ENCODE results near the gene DCAF15.
"Not testable (repeated sequence)": the region's sequence is repeated elsewhere in the genome, so short reads cannot be mapped to it uniquely, and the experiment has no call there.

The DCAF15 gene, protein sequence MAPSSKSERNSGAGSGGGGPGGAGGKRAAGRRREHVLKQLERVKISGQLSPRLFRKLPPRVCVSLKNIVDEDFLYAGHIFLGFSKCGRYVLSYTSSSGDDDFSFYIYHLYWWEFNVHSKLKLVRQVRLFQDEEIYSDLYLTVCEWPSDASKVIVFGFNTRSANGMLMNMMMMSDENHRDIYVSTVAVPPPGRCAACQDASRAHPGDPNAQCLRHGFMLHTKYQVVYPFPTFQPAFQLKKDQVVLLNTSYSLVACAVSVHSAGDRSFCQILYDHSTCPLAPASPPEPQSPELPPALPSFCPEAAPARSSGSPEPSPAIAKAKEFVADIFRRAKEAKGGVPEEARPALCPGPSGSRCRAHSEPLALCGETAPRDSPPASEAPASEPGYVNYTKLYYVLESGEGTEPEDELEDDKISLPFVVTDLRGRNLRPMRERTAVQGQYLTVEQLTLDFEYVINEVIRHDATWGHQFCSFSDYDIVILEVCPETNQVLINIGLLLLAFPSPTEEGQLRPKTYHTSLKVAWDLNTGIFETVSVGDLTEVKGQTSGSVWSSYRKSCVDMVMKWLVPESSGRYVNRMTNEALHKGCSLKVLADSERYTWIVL

DNA sequence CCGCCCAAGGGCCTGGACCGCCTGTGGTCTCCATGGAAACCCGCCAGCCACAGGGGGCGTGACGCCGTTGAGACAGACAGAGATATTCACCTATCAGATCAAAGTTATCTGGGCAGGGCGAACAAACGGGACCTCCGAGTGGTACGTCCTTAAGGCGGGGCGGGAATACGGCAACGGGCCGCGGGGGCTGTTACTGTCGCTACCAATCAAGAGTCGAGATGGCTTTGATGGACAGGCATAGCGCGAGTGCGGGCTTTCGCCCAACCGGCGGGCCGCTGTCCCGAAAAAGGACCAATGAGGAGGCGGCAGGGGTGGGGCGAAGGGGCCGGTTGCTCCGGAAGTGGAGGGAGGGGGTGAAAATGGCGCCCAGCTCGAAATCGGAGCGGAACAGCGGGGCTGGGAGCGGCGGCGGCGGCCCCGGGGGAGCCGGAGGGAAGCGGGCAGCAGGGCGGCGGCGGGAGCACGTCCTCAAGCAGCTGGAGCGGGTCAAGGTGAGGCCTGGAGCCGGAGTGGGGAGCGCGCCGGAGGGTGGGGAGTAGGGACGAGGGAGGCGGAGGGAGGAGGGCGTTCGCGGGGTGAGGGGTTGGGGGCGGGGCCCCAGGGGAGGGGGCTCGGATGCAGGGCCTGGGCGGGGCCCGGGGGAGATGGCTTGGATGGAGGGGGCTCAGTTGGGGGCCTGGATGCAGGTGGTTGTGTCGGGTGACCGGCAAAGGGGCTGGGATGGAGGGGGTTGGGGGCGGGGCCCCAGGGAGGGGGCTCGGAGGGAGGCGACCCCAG, at the start of gene DCAF15:
Gene DCAF15, plus strand, starts transcription at position 356 of the 777 bp plus-strand sequence. Its CDS starts 4 bp downstream, at position 360.
- peak; percentile 100 for DNase-seq

DNA sequence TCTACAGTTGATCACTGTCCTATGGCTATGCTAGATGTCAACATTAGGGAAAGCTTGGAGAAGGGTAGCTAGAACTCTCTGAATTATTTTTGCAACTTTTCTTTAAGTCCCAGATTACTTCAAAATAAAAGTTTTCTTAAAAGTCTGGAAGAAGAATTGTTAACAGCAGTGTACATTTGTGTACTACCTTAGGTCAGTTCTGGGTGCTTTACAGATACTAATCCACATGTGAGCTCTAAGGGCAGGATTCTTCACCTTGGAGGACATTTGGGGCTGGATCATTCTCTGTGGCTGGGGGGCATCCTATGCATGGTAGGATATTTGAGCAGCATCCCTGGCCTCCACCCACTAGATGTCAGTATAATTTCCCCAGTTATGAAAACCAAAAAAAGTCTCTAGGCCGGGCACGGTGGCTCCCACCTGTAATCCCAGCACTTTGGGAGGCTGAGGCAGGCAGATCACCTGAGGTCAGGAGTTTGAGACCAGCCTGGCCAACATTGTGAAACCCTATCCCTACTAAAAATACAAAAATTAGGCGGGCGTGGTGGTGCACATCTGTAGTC, 49.2 kb upstream of the DCAF15 start:
- DNase-seq: peak; percentile 17

DNA sequence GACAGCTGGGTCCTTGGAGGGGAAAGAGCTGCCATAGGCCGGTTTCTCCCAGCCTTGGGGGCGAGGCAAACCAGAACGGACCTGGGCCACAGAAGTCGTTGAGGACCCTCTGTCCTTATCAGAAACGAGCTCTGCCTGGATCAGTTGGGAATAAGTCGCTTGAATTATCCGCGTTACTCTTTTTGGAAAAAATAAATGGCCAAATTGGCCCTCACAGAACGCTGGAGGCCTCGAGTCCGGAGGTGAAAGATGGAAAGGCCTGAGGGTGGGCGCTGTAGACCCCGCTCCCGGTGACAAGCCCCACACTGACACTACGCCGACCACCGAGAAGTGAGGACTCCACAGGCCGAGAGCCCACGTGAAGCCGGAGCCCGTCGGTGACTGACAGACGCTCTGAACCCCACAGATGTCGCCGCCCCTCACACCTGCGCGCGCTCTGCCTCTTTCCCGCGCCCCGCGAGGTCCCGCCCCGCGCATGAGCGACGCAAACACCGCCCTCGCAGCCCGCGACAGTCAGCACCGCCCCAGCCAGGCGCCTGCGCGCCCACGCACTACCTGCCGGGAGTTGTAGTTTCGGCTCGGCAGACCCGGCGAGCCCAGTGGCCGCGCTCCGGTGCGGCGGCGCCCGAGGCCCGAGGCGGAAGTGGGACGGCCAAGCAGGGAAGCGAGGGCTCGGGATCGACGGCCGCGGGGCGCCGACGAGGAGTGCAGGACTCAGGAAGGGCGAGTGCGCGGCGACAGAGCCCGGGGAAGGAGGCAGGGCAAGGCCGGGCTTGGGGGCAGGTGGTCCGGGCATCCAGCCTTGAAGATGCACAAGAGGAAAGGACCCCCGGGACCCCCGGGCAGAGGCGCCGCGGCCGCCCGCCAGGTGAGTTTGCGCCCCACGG, 46.4 kb upstream of the DCAF15 start, which contains the start of the genes BRME1 and CC2D1A:
Gene BRME1, minus strand, starts transcription at position 484 of the 887 bp plus-strand sequence. CDS start 1,225 bp downstream, outside the sequence.
Gene CC2D1A, plus strand, starts transcription at position 568 of the 887 bp plus-strand sequence. Its CDS starts 241 bp downstream, at position 809.
- peak; percentile 84 for DNase-seq

DNA sequence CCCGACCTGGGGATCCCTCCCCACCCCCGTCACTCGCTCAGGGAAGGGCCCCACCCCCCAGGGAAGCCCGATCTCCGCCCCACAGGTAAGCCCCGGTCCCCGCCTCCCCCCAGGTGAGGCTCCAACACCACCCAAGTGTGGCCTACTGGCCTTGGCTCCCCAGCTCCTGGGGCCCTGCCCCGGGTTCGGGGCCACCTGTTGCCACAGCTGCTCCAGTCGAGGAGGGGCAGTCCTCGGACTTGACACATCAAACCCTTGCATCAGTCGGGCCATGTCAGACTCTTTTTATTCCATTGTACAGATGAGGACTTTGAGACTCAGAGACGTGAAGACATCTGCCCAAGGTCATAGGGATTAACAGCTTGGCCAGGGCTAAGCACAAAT, 45.8 kb upstream of the DCAF15 start:
- no peak for DNase-seq

DNA sequence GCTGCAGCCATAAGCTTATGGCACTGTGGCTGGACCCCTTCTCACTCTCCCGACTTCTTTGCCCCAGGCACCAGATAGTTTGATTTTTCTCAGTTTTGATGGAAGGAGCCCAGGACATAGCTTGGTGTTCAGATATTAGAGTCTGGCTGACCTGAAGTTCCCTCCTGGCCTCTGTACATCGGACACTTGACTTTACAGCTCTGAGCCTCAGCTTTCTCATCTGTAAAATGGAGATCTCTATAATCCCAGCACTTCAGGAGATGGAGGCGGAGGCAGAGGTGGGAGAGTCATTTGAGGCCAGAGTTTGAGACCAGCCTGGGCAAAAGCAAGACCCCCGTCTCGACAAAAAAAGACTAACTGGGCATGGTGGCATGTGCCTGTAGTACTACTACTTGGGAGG, 45.4 kb upstream of the DCAF15 start:
- no peak for DNase-seq

DNA sequence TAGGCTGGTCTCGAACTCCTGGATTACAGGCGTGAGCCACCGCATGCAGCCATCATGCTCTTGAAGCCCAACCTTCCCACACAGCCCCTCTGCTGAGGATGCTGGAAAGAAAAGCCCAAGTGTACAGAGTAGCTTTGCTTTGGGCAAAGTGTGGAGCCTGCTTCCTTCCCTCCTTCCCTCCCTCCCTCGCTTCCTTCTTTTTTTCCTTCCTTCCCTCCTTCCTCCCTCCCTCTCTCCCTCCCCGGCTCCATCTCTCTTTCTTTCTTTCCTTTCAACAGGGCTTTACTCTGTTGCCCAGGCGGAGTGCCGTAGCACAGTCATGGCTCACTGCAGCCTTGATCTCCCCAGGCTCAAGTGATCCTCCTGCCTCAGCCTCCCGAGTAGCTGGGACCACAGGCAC, 43.6 kb upstream of the DCAF15 start:
- no peak for DNase-seq

DNA sequence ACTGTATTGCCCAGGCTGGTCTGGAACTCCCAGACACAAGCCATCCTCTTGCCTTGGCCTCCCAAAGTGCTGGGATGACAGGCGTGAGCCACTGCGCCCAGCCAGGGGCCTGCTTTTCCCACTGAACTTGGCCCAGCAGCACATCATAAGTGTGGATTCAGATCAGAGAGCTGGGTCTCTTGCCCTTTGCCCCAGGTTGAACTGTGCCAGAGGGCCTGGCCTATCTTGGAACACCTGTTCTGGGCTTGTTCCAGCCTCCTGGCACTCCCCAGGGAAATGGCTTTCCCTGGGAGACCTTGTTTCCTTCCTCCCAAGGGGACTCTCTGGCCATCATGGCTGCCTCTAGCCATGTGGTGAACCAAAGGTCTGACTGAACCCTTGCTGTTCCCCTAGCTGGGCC, 42.9 kb upstream of the DCAF15 start:
- DNase-seq: no peak

DNA sequence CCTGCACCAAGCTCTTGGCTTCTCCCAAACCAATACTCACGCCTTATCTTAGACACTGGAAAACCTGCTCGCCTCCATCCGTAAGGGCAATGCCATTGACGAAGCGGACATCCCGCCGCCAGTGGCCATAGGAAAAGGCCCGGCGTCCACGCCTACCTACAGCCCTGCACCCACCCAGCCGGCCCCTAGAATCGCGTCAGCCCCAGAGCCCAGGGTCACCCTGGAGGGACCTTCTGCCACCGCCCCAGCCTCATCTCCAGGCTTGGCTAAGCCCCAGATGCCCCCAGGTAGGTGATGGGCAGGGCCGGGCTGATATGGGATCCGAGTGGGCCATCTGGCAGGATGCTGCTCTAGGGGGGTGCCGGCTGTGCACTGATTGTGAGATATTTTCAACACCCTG, 39.0 kb upstream of the DCAF15 start:
- DNase-seq: no peak

DNA sequence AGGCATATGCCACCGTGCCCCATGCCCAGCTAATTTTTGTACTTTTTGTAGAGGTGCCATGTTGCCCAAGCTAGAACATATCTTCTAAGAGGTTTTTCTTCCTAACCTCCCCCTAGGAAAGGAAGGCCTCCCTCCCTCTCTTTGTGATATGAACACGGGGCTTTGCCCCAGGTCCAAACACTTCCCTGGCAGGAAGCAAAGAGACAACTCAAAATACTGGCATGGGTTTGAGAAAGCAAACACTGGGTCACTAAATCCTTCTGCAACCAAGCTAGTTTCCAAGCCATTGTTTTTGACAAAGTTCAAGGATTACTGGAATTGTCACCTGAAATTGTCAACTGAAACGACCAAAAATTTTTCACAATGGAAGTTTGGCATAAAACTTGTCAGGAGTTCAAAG, 37.5 kb upstream of the DCAF15 start:
- no peak for DNase-seq

DNA sequence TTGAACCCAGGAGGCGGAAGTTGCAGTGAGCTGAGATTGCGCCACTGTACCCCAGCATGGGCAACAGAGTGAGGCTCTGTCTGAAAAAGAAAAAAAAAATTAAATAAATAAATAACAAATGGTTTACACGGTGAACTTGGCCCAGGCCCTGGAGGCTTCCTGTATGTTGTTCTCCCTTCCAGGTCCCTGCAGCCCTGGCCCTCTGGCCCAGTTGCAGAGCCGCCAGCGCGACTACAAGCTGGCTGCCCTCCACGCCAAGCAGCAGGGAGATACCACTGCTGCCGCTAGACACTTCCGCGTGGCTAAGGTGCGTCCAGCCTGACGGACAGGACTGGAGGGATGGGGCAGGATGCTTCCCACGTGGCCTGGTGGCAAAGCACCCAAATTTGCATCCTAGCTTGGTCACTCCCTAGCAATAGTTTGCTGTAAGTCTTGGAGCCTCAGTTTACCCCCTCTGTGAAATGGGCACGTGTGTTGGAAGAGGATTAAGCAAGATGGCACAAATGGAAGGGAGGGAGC, 34.4 kb upstream of the DCAF15 start:
- DNase-seq: no peak

DNA sequence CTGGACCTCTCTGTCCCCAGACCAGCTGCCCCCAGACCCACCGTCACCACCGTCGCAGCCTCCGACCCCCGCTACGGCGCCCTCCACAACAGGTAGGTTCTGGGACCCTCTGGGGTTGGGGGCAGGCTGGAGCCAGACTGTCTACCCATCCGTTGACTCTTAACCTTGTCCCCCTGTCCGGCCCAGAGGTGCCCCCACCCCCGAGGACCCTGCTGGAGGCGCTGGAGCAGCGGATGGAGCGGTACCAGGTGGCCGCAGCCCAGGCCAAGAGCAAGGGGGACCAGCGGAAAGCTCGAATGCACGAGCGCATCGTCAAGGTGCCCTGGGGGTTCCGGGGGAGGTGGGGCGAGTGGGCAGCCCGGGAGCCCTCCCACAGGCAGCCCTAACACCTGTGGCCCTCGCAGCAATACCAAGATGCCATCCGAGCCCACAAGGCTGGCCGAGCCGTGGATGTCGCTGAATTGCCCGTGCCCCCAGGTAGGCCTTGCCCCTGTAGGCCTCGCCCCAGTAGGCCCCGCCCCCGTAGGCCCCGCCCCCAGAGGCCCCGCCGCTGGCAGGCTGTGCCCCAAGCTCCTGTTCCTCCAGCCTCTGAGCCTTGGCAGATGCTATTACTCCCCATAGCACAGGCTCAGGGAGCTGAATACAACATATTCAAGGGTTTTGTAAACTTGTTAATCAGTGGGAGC, 33.4 kb upstream of the DCAF15 start:
- no peak for DNase-seq

DNA sequence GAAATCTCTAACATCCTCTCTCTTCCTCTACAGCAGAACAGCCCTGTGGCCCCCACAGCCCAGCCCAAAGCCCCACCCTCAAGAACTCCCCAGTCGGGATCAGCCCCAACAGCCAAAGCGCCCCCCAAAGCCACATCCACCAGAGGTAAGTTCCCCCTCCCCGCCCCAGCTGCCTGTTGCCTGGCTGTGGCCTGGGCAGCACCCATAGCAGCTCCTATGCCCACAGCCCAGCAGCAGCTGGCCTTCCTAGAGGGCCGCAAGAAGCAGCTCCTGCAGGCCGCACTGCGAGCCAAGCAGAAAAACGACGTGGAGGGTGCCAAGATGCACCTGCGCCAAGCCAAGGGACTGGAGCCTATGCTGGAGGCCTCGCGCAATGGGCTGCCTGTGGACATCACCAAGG, 31.8 kb upstream of the DCAF15 start:
- no peak for DNase-seq

DNA sequence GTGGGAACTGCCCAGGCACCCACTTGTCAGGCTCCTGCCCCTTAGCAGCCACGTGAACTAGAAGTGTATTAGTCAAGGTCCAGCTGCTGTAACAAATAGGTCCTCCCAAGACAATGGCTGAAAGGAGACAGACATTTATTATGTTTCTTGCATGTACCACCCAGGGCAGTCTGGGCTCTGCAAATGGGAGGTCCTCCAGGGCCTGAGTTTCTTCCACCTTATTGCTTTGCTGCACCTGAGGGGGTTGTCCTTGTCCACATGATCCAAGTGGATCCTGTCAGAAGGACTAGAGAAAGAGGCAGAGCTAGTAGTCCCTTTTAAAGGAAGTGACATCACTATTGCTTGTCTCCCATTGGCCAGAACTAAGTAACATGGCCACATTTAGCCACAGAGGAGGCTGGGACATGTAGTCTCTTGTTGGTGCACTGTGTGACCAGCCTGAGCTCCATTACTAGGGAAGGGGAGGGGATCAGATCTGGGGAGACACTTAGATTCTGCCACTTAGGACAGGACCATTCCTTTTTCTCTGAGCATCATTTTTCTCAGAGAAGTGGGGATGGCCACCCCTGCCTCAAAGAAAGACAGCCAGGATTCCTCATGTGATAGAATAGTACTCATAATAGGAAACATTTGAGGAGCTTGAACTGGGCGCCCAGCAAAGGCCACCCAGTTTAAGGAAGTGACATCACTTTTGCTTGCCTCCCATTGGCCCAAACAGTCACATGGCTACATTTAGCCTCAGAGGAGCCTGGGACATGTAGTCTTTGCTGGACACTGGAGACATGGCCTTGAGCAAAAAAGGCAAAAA, 31.2 kb upstream of the DCAF15 start:
- DNase-seq: peak; percentile 64

DNA sequence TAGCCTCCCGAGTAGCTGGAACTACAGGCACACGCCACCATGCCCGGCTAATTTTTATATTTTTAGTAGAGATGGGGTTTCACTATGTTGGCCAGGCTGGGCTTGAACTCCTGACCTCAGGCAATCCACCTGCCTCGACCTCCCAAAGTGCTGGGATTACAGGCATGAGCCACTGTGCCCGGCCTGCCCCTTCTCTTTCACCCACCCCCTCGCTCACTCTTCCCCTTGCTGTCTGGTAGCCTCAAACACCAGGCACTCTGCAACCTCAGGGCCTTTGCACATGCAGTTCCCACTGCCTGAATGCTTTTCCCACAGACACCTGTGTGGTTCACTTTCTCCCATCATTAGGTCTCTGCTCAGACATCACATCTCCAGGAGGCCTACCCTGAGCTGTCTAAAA, 30.2 kb upstream of the DCAF15 start:
- not testable (repeated sequence) for DNase-seq

DNA sequence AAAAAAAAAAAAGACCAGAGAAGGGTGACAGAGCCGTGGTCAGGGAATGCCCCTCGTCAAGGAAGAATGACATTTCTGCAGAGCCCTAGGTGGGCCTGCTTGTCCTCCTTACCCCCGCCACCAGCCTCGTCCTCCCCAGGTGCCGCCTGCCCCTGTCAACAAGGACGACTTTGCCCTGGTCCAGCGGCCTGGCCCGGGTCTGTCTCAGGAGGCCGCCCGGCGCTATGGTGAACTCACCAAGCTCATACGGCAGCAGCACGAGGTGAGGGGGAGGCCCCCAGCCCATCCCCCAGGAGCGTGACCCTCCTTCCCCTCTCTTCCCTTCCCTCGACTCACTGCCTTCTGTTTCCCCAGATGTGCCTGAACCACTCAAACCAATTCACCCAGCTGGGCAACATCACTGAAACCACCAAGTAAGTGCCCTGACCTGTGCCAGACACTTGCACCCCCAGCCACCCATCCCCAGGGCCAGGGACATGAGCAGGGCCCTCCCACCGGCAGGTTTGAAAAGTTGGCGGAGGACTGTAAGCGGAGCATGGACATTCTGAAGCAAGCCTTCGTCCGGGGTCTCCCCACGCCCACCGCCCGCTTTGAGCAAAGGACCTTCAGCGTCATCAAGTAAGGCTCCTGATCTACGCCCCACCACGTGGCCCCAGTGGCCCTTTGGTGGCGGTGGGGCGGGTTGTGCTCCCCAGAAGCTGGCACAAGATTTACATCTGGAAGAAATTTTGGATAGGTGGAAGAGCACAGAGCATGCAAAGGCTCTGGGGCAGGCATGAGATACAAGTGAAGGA, 28.9 kb upstream of the DCAF15 start:
- DNase-seq: no peak

DNA sequence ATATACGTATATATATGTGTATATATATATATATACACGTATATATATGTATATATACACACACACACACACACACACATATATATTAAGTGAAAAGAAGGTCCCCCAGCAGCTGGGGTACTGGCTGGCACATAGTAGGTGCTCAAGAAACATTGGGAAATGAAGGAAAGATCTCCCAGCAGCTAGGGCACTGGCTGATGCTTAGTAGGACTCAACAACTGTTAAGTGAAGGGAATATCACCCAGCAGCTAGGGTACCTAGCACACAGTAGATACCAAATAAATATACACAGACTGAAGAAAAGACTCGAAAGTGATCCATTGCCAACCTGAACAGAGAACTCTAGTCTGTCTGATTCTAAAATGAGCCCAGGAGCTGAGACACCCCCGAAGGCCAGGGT, 26.3 kb upstream of the DCAF15 start:
- DNase-seq: no peak

DNA sequence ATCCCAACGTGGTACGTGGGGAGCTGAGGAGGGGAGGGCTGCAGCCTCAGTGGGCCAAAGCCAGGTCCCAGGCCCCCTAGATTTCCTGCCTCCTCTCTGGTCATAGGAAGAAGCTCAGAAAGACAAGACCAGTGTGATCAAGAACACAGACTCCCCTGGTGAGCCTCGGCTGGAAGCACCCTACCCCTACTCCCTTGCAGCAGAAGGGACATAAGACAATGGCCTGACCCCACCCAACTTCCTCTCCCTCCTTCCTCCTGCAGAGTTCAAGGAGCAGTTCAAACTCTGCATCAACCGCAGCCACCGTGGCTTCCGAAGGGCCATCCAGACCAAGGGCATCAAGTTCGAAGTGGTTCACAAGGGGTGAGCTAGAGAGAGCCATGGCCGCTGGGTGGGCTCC, 25.6 kb upstream of the DCAF15 start:
- no peak for DNase-seq

DNA sequence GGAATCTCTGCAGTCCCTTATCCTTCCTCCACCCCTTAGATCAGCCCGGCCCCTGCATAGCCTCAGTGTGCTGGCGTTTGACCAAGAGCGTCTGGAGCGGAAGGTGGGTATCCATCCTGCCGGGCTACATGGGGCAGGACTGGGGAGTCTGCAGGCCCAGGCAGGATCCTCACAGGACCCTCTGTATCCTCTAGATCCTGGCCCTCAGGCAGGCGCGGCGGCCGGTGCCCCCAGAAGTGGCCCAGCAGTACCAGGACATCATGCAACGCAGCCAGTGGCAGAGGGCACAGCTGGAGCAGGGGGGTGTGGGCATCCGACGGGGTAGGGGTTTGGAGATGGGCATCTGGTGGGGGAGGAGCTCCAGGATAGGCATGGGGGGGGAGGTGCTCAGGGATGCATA, 23.0 kb upstream of the DCAF15 start:
- no peak for DNase-seq

DNA sequence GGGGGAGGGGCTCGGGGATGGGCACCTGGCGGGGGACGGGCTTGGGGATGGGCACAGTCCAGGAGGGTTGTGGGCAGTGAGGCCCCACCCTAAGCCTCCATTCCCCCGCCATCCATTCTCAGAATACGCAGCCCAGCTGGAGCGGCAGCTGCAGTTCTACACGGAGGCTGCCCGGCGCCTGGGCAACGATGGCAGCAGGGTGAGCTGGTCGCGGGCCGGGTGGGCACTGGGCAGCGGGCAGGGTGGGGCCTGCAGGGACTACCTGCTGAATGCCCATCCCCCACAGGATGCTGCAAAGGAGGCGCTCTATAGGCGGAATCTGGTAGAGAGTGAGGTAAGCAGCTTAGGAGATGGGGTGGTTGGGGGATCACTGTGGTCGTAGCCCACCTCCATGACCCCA, 22.4 kb upstream of the DCAF15 start:
- no peak for DNase-seq

DNA sequence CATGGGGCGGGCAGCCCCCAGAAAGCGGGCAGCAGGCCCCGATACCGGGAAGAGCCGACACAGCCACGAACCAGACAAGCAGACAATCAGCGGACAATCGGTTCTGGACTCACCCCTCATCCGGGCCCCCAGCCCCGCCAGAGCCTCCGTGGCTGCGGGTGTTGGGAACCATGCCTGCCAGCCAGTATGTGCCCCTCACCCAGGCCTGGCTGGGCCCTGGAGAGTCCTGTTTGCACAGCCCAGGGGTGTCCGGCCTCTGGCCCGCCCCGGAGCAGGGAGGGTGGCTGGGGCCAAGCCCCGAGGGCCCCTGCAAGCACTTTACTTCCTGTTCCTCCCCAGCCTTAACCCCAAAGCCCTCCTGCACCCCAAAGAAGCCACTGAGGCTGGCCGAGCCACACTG, 21.9 kb upstream of the DCAF15 start:
- DNase-seq: no peak
